Type B pancreatic cell (in vitro differentiated cells): ENCODE measurements around the gene CTBP2. TPM values are rescaled to one million over a fixed set of nuclear protein-coding genes. Genes with fewer than 3 reads are reported as not detected.
A peak's percentile ranks its signal among the peaks of the same experiment; 100 is the strongest.

Experiments used
- DNase-seq: peaks from one replicate; pipeline ENCODE4 v3.0.0; 2021; ENCODE audit warnings: mixed read lengths; ENCODE audit not compliant: unreplicated experiment; ENCODE audit errors: extremely low spot score
- H3K27ac Mint-ChIP-seq: 2 replicates; pipeline ENCODE4 v1.8.0; 2021; ENCODE audit warnings: mild to moderate bottlenecking, mixed read lengths
- H3K27me3 Mint-ChIP-seq: 2 replicates; pipeline ENCODE4 v1.8.0; 2021; ENCODE audit warnings: mixed read lengths
- H3K36me3 Mint-ChIP-seq: 2 replicates; pipeline ENCODE4 v1.8.0; 2021; ENCODE audit warnings: mixed read lengths
- H3K4me1 Mint-ChIP-seq: one replicate; pipeline ENCODE4 v1.8.0; 2021; ENCODE audit warnings: mixed read lengths; ENCODE audit not compliant: unreplicated experiment
- H3K4me3 Mint-ChIP-seq: 2 replicates; pipeline ENCODE4 v1.8.0; 2021; ENCODE audit warnings: mild to moderate bottlenecking, mixed read lengths
- H3K9me3 Mint-ChIP-seq: 2 replicates; pipeline ENCODE4 v1.8.0; 2021; ENCODE audit warnings: mixed read lengths
- total RNA-seq: library from RNA; stranded (reverse); gene quantifications from 2 replicates; pipeline ENCODE4 v1.2.1, GENCODE V29; 2021; ENCODE audit warnings: low replicate concordance
- TF ChIP-seq, protein P1 (sequence below): fragments of 200-600 bp; sonication (generic); conservative IDR thresholded peaks from 2 replicates; pipeline ENCODE4 v1.5.0; 2021; ENCODE audit warnings: antibody characterized with exemption, mild to moderate bottlenecking

CTBP2 gene
- total RNA-seq, 1 donor from 2014 or later, result 113 TPM

DNA sequence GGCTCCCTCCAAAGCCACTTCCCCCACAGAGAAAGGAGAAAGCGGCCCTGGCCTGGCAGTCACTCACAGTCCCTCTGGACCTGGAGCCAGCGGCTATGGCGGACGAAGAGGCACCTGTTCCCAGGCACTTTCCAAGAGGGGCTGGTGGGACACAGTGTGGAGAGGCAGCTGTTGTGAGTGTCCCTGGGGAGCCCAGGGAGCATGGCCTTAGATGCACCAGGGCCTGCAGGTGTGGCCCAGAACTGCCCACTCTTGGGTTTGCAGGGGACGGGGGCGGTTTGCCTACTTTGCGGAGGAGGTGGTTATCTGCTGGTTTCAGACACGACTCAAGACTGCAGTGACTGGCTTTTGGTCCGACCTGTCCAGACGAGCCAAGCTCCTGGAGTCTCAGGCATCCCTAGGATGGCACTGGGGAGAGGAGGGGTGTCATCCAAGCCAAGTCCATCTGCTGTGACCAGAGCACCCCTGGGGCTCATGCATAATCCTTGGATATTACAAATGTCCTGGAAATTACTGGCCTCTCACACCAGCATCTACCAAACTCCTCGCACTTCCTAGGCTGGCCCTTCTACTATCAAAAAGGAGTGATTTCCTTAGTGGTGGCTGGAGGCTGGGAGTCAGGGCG, 18.4 kb downstream of the CTBP2 start:
- peaks cover 12% of the 10 kb centered on the region for H3K36me3 Mint-ChIP-seq
- H3K4me3 Mint-ChIP-seq, result no peak overlapping the region
- peaks cover 50% of the 10 kb centered on the region for H3K4me1 Mint-ChIP-seq
- no peak for DNase-seq
- TF ChIP-seq, protein P1, sequence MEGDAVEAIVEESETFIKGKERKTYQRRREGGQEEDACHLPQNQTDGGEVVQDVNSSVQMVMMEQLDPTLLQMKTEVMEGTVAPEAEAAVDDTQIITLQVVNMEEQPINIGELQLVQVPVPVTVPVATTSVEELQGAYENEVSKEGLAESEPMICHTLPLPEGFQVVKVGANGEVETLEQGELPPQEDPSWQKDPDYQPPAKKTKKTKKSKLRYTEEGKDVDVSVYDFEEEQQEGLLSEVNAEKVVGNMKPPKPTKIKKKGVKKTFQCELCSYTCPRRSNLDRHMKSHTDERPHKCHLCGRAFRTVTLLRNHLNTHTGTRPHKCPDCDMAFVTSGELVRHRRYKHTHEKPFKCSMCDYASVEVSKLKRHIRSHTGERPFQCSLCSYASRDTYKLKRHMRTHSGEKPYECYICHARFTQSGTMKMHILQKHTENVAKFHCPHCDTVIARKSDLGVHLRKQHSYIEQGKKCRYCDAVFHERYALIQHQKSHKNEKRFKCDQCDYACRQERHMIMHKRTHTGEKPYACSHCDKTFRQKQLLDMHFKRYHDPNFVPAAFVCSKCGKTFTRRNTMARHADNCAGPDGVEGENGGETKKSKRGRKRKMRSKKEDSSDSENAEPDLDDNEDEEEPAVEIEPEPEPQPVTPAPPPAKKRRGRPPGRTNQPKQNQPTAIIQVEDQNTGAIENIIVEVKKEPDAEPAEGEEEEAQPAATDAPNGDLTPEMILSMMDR, result no peak
- no peaks in the 10 kb centered on the region for H3K27me3 Mint-ChIP-seq
- H3K27ac Mint-ChIP-seq, result no peak overlapping the region
- no peaks in the 10 kb centered on the region for H3K9me3 Mint-ChIP-seq

DNA sequence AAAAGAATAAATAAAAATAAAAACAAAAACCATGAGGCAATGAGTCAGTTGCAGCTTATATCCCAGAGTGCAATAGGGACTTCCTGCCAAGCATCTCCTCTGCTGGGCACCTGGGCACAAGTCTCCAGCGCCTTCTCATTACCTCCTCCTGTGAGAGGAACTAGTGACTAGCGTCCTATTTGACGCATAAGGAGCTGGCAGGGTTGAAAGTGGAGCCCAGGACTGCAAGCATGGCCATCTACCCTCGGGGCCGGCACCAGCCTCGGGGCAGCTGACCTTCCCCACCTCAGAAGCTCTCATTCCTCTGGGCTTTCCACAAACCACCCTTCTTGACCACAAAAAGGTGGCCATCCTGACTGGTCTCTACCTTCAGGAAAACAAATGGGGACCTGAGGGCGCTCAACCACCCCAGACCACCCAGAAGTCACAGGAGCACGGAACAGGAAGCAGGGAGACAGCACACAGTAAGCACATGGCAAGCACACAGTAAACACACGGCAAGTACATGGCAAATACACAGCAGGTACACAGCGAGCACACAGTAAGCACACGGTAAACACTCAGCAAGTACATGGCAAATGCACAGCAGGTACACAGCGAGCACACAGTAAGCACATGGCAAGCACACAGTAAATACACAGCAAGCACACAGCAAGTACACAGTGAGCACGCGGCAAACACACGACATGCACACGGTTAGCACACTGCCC, 19.1 kb downstream of the CTBP2 start:
- H3K27me3 Mint-ChIP-seq, result no peaks in the 10 kb centered on the region
- TF ChIP-seq, protein P1, result no peak
- no peaks in the 10 kb centered on the region for H3K9me3 Mint-ChIP-seq
- H3K4me3 Mint-ChIP-seq, result no peak overlapping the region
- H3K4me1 Mint-ChIP-seq, result peaks cover 50% of the 10 kb centered on the region
- peak overlapping the region; percentile 65 for H3K27ac Mint-ChIP-seq
- no peak for DNase-seq
- H3K36me3 Mint-ChIP-seq, result peaks cover 12% of the 10 kb centered on the region

DNA sequence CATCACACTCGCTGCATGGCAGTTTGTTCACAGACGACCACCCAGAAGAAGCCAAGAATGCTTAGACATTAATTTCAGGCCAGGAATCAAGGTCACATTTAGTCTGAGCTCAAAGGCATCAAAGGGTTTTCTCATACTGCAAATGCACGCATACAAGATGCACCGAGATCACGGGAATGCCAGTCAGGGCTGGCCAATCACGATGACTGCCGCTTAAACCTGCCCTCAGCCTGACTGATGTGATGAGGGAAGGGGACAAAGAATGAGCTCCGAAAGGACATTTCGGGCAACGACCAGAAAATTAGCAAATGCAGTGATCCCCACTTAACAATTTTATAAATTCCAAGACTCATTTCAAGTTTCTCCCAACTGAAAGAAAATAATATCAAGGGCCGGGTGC, 20.2 kb downstream of the CTBP2 start:
- no peak overlapping the region for H3K27ac Mint-ChIP-seq
- H3K4me1 Mint-ChIP-seq, result peaks cover 50% of the 10 kb centered on the region
- H3K4me3 Mint-ChIP-seq, result no peak overlapping the region
- no peaks in the 10 kb centered on the region for H3K9me3 Mint-ChIP-seq
- peaks cover 12% of the 10 kb centered on the region for H3K36me3 Mint-ChIP-seq
- H3K27me3 Mint-ChIP-seq, result no peaks in the 10 kb centered on the region
- DNase-seq, result no peak
- TF ChIP-seq, protein P1, result no peak

DNA sequence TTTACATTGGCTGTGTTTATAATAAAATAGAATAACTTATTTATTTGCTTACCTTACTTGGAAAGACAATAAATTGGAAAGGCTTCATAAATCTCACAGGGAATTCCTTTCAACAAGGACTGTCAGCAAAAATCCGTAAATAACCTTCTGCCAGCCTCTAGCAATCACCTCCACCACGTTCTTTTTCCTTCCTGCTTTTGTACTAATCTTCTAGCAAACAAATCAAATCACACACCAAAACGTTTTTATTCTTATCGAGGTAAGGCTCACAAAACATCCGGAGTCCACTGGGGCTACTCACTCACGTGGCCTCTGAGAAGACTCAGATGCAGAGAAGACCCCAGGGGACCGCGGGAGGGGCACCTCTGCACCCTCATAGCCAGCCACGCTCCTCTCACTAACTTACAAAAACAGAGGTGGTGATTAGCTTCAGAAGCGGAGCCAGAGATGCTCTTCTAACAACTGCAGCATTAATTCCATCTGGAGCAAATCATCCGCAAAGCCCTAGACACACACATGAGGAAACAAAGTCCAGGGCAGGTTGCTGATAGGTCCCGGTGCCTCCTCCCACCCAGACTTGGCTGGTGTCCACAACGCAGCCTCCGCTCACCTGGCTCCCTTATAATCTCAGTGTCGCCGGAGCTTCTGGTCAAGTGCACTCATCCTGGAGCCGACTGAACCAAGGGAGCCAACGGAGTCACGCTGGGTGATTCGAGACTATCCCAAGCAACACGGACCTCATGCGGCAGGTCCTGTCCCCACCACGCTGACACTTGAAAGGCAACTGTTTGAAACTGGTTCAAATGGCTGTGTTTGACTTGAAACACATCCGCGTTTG, 22.5 kb downstream of the CTBP2 start:
- TF ChIP-seq, protein P1, result no peak
- H3K4me1 Mint-ChIP-seq, result peaks cover 40% of the 10 kb centered on the region
- peak overlapping the region; percentile 70 for H3K27ac Mint-ChIP-seq
- H3K27me3 Mint-ChIP-seq, result no peaks in the 10 kb centered on the region
- H3K9me3 Mint-ChIP-seq, result no peaks in the 10 kb centered on the region
- peaks cover 19% of the 10 kb centered on the region for H3K36me3 Mint-ChIP-seq
- no peak for DNase-seq
- peak overlapping the region; percentile 37 for H3K4me3 Mint-ChIP-seq

DNA sequence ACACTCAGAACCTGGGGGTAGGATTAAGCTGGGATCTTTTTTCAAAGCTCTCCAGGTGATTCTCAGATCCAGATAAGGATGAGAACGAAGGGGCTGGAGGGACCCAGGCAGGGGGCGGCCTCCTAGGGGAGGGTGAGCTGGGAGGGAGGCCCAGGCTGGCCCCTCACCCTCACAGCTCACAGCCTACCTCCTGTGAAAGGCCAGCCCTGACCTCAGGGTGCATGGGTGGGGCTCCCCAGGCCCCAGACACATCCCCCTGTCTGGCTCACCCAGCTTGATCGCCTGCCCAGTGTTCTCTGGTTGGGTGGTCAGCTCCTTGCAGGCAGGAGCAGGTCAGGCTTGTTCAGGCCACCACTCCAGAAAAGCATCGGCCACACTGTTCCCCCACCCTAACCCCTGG, 24.3 kb downstream of the CTBP2 start:
- no peak overlapping the region for H3K27ac Mint-ChIP-seq
- peaks cover 35% of the 10 kb centered on the region for H3K4me1 Mint-ChIP-seq
- peaks cover 30% of the 10 kb centered on the region for H3K36me3 Mint-ChIP-seq
- H3K4me3 Mint-ChIP-seq, result no peak overlapping the region
- H3K27me3 Mint-ChIP-seq, result no peaks in the 10 kb centered on the region
- DNase-seq, result no peak
- no peaks in the 10 kb centered on the region for H3K9me3 Mint-ChIP-seq
- TF ChIP-seq, protein P1, result no peak
